Measurements from ENCODE around the gene VCL.

The VCL gene

DNA sequence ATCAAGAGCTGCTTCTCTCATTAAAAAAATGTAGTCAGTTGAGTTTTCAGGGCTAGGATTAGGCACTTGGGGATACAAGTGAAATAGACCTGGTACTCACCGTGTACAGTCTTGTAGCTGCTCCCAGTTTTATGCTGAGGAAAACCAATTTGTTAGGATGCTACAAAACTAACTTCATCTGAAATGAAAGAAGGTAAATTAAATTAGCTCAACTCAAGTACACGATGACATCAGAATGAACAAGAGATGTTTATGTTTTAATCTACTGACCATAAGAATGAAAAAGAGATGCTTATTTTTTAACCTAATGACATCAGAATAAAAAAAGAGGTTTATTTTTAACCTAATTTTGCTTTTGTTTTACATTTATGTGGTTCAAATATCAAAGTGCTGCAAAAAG, 79.0 kb downstream of the VCL start:
- no peak for DNase-seq (ENCODE audit: low read depth in 2 of 2)

DNA sequence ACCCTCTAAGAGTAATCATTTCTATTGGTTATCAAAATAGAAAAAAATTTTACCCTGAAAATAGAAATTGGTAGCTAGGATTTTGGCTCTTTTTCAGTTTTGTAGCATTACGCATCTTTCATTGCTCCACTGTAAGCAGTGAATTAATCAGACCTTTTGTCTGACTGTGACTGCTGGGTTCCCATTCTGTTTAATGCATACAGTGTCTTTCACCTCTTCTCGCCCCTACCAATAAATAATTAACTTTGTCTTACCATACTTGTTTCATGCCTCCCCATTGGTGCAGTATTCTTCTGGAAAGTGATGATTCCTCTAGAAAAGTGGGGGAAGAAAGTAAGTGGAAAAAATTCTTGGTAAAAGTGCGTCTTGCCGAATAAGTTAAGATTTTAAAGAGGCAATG, 79.5 kb downstream of the VCL start:
- no peak for DNase-seq (ENCODE audit: low read depth in 2 of 2)

DNA sequence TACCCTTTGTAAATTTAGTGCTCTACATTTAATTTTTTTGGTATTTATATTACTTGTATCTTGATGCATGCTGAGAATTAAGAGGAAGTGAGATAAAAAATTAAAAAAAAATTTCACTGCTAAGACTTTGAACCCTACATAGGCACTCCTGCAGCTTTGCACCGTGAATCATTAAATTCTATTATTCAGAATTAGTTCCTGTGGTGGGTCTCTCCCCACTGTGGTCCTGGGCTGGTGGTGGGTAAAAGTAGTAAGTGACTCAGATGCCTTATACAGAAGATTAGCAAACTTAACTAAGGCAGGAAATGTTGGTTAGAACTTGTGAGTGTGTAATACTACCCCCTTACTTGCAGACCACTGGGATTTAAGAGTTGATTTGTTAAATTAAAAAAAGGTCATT, 80.1 kb downstream of the VCL start:
- peak; percentile 45 to 48 for DNase-seq (ENCODE audit: low read depth in 2 of 2)

DNA sequence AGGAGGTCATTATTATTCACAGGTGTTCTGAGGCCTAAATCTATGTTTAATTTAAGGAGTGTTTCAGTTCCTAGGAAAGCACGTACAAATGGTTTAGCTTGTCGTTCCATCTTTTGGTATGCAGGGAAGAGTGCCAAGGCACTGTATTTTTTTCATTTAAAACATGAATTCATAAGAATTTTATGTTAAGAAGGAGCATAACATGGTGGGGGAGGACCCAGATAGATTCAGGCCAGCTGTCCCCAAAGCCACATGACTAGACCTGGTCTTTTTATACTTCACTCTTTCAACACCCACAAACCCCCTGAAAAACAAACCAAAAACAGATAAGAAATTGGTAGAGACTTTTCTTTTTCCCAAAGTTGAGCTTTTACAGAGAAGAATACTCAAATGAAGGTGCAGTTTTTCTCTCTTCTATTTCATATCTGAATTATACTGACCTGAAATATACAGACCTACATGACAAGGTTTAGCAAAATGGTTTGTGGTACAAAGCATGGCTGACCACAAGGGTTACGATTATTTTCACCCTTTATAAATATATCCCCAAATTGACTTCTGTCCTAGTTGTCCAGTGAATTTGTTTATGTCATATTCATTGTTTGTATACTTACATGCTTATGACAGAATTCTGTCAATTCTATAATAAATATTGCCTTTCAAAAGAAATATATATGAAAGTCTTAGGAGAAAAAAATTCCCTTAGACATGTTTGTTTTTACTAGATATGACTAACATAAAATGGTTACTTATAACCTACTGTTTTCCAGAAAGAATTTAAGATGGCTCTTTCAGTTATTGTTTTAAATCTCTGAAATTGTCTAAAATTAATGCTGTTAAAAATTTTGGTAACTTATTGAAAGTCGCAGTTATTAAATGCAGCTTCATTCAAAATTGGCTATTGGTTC, 81.4 kb downstream of the VCL start:
- DNase-seq (ENCODE audit: low read depth in 2 of 2) = no peak

DNA sequence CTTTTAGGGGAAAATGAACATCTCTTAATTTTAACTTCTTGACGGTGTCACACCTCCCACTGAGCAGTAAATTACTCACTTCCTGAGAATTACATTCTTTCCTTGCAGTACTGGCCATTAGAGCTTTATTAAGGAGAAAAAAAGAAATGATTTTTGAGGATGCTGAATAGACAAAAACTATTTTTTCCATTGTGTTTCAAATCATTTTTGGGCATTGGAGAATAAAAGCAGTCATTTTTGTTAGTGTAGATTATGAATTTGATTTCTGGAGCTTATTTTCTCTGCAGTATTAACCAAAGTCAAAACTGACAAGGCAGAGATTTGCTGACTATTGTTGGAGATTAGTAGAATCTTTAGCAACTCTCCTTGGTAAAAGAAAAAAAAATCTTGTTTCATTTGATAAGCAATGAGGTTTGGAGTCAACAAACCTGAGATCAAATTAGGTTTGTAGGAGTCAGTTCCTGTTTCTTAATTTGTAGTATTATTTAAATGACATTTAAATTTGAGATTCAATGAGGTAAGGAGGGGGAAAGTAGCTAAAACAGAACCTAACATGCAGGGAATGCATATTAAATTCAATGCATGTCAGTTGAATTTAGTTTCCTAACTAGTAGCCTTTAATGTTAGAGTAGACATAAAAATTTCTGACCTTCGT, 82.1 kb downstream of the VCL start:
- DNase-seq (ENCODE audit: low read depth in 2 of 2) = no peak

DNA sequence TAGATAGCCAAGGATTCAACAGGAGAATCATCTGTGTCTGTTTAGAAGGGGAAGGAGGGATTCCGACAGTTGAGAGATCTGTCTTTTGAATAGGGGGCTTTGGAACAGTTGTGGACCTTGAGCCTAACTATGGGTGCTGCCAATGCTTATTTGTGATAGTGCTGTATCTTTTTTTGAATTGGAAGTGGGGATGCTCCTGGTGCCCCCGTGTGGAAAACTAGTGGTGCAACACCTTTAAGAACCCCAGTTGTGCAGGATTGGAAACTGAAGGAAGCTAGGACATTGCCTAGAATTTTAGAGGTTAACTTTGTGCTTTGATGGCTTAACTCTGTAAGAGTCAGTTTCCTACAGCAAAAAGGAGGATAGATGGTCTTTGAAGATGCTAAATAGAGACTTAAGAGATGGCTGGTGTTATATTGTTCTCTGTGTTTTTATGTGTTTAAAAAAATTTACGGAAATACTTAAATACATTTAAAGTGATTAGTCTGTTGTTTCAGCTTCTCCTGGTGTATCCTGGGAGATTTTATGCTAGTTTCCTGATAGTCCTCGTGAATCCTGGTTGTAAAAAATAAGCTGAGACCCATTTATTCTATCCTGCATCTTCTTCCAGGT, 83.4 kb downstream of the VCL start:
- peak in 1 of 2 donors; percentile 10 for DNase-seq (ENCODE audit: low read depth in 2 of 2)

DNA sequence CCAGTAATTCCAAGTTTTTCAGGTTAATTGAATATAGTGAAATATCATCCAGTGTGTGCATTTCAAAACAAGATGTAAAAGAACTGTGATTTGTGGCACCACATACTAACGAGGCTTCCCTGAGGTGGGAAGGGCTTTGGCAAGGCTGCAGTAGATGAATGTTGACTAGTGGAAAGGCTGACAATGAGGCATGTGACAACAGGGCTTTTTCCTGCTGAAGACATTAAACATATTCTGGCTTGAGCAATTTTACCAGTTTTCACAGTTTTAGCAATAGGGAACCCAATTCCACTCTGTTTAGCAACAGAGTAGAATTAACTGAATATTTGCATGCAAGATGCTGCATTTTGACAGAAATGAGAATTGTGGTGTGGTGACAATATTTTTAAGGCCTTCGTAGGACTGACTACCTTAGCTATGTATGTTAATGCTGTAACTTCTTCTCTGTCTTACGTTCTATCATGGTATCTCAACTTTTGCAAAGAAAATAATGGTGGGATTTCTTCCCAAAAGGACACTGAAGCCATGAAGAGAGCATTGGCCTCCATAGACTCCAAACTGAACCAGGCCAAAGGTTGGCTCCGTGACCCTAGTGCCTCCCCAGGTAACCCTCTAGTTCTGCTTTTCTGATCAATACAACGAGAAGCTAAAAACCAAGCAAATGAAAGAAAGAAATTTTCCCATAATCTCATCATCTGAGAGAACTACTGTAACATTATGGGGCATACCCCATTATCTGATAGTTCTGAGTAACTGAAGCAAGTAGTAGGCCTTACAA, 84.2 kb downstream of the VCL start:
- no peak for DNase-seq (ENCODE audit: low read depth in 2 of 2)

DNA sequence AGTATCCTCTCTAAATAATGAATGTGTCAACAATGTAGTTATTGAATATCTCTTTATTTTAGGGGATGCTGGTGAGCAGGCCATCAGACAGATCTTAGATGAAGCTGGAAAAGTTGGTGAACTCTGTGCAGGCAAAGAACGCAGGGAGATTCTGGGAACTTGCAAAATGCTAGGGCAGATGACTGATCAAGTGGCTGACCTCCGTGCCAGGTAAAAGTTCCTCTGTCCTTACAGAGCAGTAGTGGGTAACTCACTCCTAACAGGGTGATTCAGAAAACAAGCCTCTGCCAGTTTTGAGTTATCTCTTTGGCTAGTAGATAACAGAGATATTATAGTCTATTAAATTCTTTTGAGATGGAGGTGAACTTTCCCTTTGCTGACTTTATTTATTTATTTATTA, 85.4 kb downstream of the VCL start:
- no peak for DNase-seq (ENCODE audit: low read depth in 2 of 2)

DNA sequence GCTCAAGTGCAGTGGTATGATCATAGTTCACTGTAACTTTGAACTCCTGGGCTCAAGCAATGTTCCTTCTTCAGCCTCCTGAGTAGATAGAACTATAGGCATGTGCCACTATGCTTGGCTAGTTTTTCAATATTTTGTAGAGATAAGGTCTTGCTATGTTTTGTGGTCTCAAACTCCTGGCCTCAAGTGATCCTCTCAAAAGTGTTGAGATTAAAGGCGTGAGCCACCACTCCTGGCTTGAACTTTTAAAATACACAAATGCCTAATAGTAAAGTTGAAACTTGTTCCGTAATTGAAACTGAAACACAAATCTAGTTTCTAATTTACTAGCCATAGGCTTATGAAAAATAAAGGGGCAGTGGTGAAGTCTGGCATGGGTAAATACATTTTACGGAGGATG, 87.0 kb downstream of the VCL start:
- no peak for DNase-seq (ENCODE audit: low read depth in 2 of 2)

DNA sequence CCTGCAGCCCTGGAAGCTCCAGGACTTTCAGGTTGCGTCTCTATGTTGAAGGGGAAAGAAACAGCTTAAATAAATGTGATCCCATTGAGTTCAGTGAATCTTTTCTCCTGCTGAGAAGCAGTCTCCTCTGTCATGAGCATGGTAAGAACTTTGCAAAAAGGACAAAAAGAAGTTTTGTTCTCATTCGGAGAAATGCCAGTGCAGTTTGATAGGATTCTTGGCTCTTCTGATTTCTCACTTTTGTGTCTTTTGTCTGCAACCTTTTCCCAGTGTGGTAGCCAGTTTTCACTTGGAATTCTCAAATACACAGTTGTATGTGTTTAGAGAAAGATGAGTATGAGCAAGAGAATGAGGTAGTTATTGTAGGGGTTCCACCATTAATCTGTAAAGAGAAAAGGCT, 88.4 kb downstream of the VCL start:
- DNase-seq (ENCODE audit: low read depth in 2 of 2) = no peak

DNA sequence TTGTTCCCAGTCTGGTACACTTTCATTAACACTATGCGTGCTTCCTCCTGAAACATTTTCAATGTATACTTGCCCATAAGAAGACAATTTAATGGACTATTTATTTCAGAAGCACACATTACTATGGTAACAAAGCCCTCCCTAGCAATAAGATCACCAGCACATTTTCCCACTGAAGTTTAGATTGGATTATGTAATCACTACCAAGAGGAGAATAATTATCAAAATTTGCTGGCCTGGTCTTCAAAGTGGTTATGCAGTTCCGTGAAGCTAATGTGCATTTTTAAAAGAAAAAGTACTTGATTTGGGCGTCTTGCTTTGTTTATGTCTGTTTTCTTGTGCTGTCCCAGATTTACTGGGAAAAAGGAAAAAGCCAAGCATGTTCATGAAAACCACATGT, 90.8 kb downstream of the VCL start:
- DNase-seq (ENCODE audit: low read depth in 2 of 2) = no peak

DNA sequence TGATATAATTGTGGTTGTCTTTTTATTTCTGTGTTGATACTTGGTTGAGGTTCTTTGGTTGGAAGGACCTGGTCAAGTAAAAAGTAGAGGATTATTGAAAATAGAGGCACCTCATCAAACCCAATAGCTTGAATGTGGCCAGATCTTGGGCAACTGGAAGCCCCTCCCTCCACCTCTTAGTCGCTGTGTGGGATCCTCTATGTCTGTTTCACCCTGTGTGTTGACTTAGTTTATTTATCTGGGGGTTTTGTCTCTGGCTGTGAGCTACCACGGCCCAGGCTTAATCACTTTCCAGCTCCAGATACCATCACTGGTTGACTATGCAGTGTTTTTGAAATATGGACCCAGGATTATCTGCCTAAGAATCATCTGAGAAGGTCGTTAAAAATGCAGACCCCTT, 94.5 kb downstream of the VCL start:
- DNase-seq (ENCODE audit: low read depth in 2 of 2) = no peak

DNA sequence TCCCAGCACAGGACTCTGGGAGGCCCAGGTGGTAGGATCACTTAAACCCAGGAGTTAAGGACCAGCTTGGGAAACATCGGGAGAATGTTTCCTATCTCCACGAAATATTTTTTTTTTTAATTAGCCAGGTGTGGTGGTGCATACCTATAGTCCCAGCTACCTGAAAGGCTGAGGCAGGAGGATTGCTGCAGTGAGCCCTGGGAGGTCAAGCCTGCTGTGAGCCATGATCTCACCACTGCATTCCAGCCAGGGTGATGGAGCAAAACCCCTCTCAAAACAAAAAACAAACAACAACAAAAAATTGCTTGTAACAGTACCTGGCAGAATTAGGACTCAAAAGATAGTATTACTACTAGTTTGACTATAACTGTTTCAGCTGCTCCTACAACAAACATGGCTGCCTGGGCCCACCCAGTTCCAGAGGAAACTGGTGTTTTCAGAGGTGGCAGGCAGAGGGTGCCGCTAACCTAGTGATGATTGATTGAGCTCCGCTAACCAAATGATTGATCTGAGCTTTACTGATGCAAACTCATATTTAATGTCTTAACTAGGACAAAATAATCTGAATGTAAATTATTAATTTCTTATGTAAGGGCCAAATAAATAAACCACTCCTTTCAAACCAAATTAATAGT, 95.7 kb downstream of the VCL start:
- no peak for DNase-seq (ENCODE audit: low read depth in 2 of 2)

DNA sequence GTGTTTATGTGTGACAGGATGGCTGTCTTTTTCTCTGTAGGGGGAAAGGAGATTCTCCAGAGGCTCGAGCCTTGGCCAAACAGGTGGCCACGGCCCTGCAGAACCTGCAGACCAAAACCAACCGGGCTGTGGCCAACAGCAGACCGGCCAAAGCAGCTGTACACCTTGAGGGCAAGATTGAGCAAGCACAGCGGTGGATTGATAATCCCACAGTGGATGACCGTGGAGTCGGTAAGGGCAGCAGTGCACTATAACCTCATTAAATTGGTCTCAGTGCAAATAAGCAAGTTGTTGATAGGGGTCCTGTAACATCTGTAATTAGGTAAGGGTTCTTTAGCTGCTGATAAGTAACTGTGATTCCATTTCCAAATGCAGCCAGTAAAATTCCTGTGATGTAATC, 96.3 kb downstream of the VCL start:
- no peak for DNase-seq (ENCODE audit: low read depth in 2 of 2)

DNA sequence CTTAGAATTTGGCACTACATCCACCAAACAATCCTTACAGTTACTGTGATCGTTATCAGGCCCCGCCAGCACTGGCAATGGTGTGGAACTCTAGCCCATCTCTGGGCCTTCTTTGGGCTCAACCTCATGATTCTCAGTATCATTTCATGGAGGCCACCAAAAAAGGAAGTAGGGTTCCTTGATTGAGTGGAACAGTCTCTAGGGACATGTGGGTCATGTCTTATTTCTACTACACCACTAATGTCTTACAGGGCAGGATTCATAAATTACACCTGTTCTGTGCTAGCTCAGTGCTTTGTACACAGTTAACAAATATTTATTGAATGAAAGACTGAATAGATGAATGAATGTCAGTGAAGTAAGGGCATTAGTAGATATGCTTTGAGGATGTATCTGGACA, 98.9 kb downstream of the VCL start:
- DNase-seq (ENCODE audit: low read depth in 2 of 2) = no peak

DNA sequence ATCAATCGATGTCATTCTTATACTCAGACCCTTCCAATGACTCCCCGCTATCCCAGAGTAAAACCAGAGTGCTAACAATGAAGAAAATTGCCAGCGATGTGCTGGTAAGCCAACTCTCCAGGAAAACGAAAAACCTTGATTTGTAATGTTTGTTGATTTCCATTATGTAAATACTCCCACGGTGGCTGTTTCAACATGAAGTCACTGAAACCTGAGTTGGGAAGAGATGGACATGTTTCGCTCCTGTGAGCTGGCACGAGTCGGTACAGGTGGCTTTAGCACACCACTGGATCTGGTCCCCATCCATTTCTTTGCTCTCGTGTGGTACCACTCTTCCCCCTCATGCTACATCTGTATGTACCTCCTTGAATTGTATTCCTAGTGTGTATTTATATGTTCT, 99.9 kb downstream of the VCL start:
- no peak for DNase-seq (ENCODE audit: low read depth in 2 of 2)

DNA sequence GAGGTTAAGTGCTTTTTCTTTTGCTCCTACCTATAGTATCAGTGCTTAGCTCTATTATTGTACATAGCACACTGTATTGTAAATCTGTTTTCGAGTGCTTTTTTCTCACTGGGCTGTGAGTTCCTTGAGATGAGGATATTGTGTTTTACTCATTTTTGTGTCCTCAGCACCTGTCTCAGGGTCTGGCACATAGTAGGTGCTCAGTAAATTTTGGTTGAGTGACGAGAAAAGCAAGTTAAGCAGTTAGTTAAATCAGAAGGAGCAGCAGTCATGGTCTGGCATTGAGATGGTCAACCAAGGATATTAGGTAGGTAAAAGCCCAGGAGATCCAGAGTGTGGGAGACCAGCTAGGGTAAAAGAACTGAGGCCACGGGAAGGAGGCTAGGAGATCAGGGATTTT, 101.5 kb downstream of the VCL start:
- no peak for DNase-seq (ENCODE audit: low read depth in 2 of 2)

DNA sequence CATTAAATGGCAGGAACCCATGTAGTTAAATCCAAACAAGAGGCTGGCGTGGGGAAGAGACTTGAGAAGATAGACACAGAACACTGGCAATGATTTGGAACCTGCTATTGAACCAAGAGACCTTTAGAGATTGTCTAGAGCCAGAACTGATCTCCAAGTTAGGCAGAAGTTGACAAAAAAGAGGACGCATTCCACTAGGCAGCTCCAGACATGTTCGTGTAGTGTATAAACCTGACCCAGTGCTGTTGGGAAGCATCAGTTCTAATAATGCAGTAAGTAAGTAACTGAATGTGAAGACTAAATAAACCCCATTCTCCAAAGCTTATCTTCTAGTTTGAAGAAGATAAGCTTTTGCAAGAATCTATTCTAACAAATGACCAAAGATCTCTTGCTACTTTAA, 101.9 kb downstream of the VCL start:
- DNase-seq (ENCODE audit: low read depth in 2 of 2) = no peak

DNA sequence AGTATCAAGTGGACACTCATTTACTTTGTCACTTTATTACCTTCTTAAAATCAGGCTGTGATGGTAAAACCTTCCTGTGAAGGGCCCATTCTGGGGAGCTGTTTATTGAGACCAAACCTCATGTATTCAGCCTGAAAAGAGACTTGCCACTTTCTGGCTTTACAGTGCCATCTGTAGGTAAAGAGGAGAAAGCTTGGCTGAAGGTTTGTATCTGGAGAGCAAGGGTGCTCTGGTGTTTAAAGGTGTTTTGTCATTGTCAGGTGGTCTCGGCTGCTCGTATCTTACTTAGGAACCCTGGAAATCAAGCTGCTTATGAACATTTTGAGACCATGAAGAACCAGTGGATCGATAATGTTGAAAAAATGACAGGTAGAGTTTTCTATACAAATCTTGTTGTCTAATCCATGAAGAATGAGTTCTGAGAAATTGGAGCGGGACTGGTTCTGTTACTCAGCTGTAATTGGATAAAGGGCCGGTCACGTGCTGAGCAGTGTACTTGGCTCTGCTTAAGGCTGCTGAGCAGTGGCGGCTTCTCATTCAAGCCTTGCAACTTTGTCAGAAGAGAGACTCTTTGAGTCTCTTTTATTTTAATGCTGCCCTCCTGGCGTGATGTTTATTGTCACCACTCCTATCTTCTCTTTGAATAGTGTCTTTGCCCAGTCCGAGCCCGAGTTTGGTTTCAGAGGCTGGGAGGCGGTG, 105.8 kb downstream of the VCL start:
- DNase-seq (ENCODE audit: low read depth in 2 of 2) = no peak

DNA sequence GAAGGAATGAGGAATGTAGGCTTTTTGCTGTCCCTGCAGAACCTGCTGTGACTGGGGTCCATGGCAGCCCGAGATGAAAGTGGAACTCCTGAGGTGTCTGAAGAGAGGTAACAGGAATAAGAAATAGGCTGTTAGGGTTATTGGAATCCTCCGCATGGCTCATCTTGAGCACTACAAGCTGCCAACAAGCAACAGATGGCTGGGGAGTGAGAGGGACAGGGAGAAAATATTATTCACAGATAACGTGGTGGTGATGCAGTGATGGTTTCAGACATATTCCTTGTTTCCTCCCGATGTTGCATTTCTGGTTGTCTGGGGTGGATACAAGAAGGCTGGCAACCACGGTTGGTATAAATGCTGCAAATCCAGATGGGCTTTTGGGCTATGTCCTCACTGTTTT, 106.6 kb downstream of the VCL start:
- DNase-seq (ENCODE audit: low read depth in 2 of 2) = no peak

DNA sequence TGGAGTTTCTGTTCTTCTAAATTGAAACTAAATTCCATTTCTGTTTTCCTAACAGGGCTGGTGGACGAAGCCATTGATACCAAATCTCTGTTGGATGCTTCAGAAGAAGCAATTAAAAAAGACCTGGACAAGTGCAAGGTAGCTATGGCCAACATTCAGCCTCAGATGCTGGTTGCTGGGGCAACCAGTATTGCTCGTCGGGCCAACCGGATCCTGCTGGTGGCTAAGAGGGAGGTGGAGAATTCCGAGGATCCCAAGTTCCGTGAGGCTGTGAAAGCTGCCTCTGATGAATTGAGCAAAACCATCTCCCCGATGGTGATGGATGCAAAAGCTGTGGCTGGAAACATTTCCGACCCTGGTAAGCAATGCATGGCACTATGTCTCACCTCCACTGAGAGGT, 107.1 kb downstream of the VCL start:
- no peak for DNase-seq (ENCODE audit: low read depth in 2 of 2)

All from stimulated activated CD8-positive, alpha-beta memory T cell treated with anti-CD3 and anti-CD28 coated beads, Interleukin-15, amount 100 ng/mL, for 48 hours (primary cell).